ENCODE data around the gene GRIA3.
"Not testable (repeated sequence)": the region's sequence is repeated elsewhere in the genome, so short reads cannot be mapped to it uniquely, and the experiment has no call there.

GRIA3 gene

GRCh38 chrX:123530726-123531125 is 346.6 kb downstream of the GRIA3 start:
- DNase-seq: not testable (repeated sequence)
